SU-DHL-6 (cell line): Measurements from ENCODE around the gene HEBP2.

ENCODE experiments used
- EZH2phosphoT487 ChIP-seq: fragments of 200-600 bp; sonication (generic), shearing (Covaris generic); conservative IDR thresholded peaks from 2 replicates; pipeline ENCODE4 v1.6.1; 2018; ENCODE audit warnings: mild to moderate bottlenecking, antibody characterized with exemption, low read length, moderate library complexity, mixed read lengths
- TF ChIP-seq, protein P1 (sequence below): fragments of 200-600 bp; sonication (generic); IDR thresholded peaks from one replicate; pipeline ENCODE4 v1.5.1; 2017; ENCODE audit warnings: antibody characterized with exemption, mild to moderate bottlenecking, low read length, moderate library complexity; ENCODE audit not compliant: insufficient read depth, poor library complexity, severe bottlenecking

DNA sequence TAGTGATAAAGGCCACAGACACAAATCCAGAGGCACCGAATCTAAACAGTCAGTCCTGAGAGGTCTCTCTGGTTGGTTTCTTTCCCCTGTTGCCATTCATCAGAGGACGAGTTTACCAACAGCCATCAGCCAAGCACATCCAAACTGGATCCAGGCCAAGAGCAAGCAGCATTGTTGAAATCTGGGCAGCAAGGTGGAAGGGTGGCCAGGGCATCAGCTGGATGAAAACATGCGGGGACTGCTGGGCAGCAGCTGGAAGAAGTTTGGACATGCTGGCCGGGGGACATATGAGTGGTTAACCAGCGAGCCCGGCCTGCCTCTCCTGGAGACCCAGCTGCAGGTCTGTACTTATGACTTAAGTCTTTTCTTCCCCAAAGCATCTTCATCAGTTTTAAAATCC, 26.2 kb upstream of the HEBP2 start, which contains the start of gene SMIM28:
- TF ChIP-seq EZH2phosphoT487: no peak
- TF ChIP-seq, protein P1, sequence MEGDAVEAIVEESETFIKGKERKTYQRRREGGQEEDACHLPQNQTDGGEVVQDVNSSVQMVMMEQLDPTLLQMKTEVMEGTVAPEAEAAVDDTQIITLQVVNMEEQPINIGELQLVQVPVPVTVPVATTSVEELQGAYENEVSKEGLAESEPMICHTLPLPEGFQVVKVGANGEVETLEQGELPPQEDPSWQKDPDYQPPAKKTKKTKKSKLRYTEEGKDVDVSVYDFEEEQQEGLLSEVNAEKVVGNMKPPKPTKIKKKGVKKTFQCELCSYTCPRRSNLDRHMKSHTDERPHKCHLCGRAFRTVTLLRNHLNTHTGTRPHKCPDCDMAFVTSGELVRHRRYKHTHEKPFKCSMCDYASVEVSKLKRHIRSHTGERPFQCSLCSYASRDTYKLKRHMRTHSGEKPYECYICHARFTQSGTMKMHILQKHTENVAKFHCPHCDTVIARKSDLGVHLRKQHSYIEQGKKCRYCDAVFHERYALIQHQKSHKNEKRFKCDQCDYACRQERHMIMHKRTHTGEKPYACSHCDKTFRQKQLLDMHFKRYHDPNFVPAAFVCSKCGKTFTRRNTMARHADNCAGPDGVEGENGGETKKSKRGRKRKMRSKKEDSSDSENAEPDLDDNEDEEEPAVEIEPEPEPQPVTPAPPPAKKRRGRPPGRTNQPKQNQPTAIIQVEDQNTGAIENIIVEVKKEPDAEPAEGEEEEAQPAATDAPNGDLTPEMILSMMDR: no peak
